Measurements from ENCODE around the gene GALR2.
"Not testable (repeated sequence)": the region's sequence is repeated elsewhere in the genome, so short reads cannot be mapped to it uniquely, and the experiment has no call there.

The GALR2 gene

GRCh38 chr17:76077584-76078110 lies 3.1 kb downstream of the GALR2 start:
- no peak for DNase-seq
- in situ Hi-C loops (cut with HindIII; ENCODE audit: low pct_ligation_motif_present, low pct_unique_long_range_greater_than_20kb, low sequenced_read_pairs) = no loop called here

GRCh38 chr17:76078370-76078769 lies 3.8 kb downstream of the GALR2 start:
- in situ Hi-C loops (cut with HindIII; ENCODE audit: low pct_ligation_motif_present, low pct_unique_long_range_greater_than_20kb, low sequenced_read_pairs); DNase-seq: not testable (repeated sequence)

- DNase-seq = no peak
- in situ Hi-C loops (cut with HindIII; ENCODE audit: low pct_ligation_motif_present, low pct_unique_long_range_greater_than_20kb, low sequenced_read_pairs) = no loop called here
Measured at GRCh38 chr17:76078860-76079534, 4.4 kb downstream of the GALR2 start, which contains the start of gene ZACN. TSS of gene ZACN (plus strand) at chr17:76079182. CDS start at chr17:76079265, 83 bp downstream.

GRCh38 chr17:76079535-76079955 lies 5.0 kb downstream of the GALR2 start:
- in situ Hi-C loops (cut with HindIII; ENCODE audit: low pct_ligation_motif_present, low pct_unique_long_range_greater_than_20kb, low sequenced_read_pairs) = no loop called here
- no peak for DNase-seq

- in situ Hi-C loops (cut with HindIII; ENCODE audit: low pct_ligation_motif_present, low pct_unique_long_range_greater_than_20kb, low sequenced_read_pairs) = no loop called here
- DNase-seq = no peak
Measured at GRCh38 chr17:76079956-76080767, 5.6 kb downstream of the GALR2 start.

- DNase-seq = no peak
- in situ Hi-C loops (cut with HindIII; ENCODE audit: low pct_ligation_motif_present, low pct_unique_long_range_greater_than_20kb, low sequenced_read_pairs) = no loop called here
Measured at GRCh38 chr17:76080768-76081287, 6.2 kb downstream of the GALR2 start.

GRCh38 chr17:76081295-76082210 lies 7.0 kb downstream of the GALR2 start:
- DNase-seq = no peak
- in situ Hi-C loops (cut with HindIII; ENCODE audit: low pct_ligation_motif_present, low pct_unique_long_range_greater_than_20kb, low sequenced_read_pairs) = no loop called here

GRCh38 chr17:76082326-76083251 lies 8.0 kb downstream of the GALR2 start:
- DNase-seq = no peak
- in situ Hi-C loops (cut with HindIII; ENCODE audit: low pct_ligation_motif_present, low pct_unique_long_range_greater_than_20kb, low sequenced_read_pairs) = no loop called here

- DNase-seq = no peak
- in situ Hi-C loops (cut with HindIII; ENCODE audit: low pct_ligation_motif_present, low pct_unique_long_range_greater_than_20kb, low sequenced_read_pairs) = no loop called here
Measured at GRCh38 chr17:76083536-76084182, 9.1 kb downstream of the GALR2 start.

GRCh38 chr17:76085066-76085730 lies 10.6 kb downstream of the GALR2 start:
- in situ Hi-C loops (cut with HindIII; ENCODE audit: low pct_ligation_motif_present, low pct_unique_long_range_greater_than_20kb, low sequenced_read_pairs) = no loop called here
- DNase-seq = no peak

- no peak for DNase-seq
- in situ Hi-C loops (cut with HindIII; ENCODE audit: low pct_ligation_motif_present, low pct_unique_long_range_greater_than_20kb, low sequenced_read_pairs) = no loop called here
Measured at GRCh38 chr17:76085731-76086366, 11.3 kb downstream of the GALR2 start.

- no peak for DNase-seq
- in situ Hi-C loops (cut with HindIII; ENCODE audit: low pct_ligation_motif_present, low pct_unique_long_range_greater_than_20kb, low sequenced_read_pairs) = no loop called here
Measured at GRCh38 chr17:76086384-76086783, 11.8 kb downstream of the GALR2 start.

- no peak for DNase-seq
- in situ Hi-C loops (cut with HindIII; ENCODE audit: low pct_ligation_motif_present, low pct_unique_long_range_greater_than_20kb, low sequenced_read_pairs) = no loop called here
Measured at GRCh38 chr17:76087531-76087930, 12.9 kb downstream of the GALR2 start.

GRCh38 chr17:76088041-76088867 lies 13.7 kb downstream of the GALR2 start:
- no peak for DNase-seq
- in situ Hi-C loops (cut with HindIII; ENCODE audit: low pct_ligation_motif_present, low pct_unique_long_range_greater_than_20kb, low sequenced_read_pairs) = no loop called here

- no peak for DNase-seq
- in situ Hi-C loops (cut with HindIII; ENCODE audit: low pct_ligation_motif_present, low pct_unique_long_range_greater_than_20kb, low sequenced_read_pairs) = no loop called here
Measured at GRCh38 chr17:76088868-76089576, 14.4 kb downstream of the GALR2 start.
